Measurements from ENCODE around the gene BCOR.

DNA sequence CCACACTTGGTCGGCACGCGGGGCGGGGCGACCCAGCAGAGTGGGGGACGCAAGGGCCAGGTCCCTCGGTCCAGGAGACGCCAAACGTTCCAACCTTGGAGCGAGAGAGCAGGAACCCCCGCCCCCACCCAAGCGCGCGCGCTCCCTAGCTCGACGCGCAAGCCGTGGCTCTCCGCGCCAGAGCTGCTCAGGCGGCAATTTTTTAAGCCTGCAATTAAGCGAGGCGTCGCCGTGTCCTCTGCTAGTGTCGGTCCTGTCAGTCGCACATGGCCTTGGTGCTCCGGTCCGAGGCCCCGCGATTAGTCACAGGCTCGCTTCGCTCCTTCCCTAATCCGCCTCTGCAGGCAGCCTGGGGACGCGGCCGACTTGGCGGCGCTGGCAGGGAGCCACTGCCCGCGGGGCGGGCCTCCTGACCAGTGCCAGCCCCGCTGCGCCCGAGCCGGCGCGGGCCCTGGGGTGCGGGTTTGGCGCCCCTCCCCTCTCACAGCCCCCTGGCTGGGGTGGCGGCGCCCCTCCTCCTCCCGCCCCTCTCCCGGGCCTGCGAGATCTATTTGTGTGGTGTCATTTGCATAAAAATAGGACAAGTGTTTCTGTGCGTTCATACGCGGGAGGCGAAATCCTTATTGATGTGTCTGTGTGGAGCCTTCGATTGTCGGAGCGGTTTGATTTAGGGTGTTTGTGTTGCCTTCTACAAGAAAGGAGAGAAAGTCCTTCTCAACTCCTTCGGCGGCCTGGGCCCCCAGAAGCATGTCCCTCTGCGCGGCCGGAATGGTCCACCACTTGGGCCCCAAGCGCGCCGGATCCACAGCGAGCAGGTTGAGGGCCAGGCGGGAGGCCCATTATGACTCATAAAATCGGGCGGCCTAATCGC lies 9.8 kb upstream of the BCOR start:
- TF ChIP-seq EZH2 (IDR thresholded peaks at IDR 0.05; ENCODE audit: insufficient read depth, poor library complexity, severe bottlenecking) (no peak), EZH2phosphoT487 (IDR thresholded peaks at IDR 0.05; ENCODE audit: insufficient read depth, low read depth) (no peak)

Measured in GM23248 (cell line).